Erythroblast (primary cell): ENCODE results near the gene SLC39A9.

Experiments used
- DNase-seq, 2 experiments: peaks; one replicate each; lab custom pipeline; 2025; lab: John Stamatoyannopoulos, UW
- GATA1 ChIP-seq: IDR thresholded peaks from 2 replicates; pipeline ENCODE4 v1.6.1; 2011; ENCODE audit warnings: low read depth, mild to moderate bottlenecking, control low read depth, low read length, moderate library complexity
- POLR2A ChIP-seq: IDR thresholded peaks from 2 replicates; pipeline ENCODE4 v1.6.1; 2011; ENCODE audit warnings: mild to moderate bottlenecking, low read length

SLC39A9 gene, protein sequence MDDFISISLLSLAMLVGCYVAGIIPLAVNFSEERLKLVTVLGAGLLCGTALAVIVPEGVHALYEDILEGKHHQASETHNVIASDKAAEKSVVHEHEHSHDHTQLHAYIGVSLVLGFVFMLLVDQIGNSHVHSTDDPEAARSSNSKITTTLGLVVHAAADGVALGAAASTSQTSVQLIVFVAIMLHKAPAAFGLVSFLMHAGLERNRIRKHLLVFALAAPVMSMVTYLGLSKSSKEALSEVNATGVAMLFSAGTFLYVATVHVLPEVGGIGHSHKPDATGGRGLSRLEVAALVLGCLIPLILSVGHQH

DNA sequence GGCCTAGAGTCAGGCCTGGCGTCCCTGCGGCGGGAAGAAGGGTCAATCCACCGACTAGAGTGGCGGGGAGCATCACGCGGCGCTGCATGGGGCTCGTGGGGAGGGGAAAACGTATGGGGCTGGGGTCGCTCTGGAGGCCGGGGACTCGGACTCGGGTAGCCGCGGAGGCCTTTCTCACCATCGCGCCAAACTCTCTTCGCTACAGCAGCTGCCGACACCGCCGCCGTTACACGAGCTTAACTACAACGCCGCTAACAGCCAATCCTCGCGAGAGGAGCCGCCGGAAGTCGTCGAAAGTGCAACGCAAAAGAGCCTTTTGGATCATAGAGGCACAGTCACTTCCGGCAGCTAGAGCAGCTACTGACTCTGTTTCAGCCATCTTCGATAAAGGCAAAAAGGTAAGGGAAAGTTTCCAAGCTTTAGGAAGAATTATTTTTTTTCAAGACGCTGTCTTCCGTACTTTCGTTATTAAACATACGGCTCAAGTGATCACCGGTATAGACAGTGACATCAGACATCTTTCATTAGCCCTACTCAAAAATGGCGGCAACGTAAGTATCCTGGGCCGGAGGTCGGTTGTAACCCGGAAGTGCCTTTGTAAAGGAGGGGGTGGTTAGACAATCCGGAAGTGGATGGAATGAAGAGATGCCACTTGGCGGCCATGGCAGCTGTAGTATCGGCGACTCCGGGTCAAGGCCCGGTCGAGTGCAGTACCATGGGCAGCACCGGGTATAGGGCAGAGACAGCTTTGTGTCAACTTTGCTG, at the start of gene SLC39A9, which contains the start of gene ERH:
Gene SLC39A9, plus strand, starts transcription at position 640 of the 765 bp plus-strand sequence. CDS start 678 bp downstream, outside the sequence.
Gene ERH, minus strand, starts transcription at position 247 of the 765 bp plus-strand sequence. Its CDS starts 66 bp downstream, at position 181.
- TF ChIP-seq GATA1 = no peak
- peak; percentile 91 for TF ChIP-seq POLR2A
- peak; percentile 97 to 98 for DNase-seq

DNA sequence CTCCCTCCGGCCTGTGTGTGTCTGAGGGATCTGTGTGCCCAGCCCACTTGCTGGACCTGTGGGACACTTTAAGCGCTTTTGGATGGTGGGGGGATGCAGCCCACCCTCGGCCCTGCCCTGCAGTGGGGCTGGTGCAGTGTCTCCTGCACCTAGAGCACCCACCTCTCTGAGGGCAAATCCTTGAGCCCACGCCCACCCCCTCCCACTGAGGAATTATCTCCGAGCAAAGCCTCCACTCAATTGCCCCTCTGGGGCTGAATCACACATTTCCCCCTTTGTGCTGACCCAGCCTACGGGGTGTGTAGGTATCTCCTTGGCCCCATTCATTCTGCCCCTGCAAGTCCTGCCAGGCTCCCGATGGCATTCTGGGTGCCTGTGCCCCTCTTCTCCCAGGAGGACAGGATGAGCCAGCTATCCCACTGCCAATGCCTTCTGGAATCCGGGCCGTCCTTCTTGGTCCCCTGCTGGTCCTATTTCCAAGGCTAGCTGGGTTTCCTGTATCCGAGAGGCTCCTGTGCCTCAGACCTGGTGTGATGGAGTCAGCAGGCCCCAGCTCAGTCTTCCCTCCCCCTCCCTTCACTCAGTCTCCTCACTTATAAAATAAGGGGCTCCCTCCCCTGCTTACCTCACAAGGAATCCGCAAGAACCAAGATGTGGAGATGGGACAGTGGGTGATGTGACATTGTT, 49.3 kb upstream of the SLC39A9 start:
- TF ChIP-seq POLR2A (no peak), GATA1 (no peak)
- DNase-seq = no peak

DNA sequence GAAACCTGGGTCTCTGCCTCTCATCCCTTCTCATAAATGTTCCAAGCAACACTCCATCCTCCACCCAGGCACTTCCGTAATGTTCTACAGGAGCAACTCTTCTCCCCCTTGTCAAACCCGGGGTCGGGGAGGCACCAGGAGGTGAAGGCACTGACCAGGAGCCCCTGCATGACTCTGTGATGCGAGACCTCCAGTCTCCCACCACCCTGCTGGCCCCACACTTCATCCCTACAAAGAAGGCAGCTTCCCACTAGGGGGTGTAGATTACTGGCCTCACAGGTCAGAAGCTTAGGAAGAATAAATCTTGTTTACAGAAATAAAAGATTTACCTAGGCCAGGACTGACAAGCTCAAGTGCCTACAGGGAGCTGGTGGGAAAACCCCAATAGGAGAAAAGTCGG, 47.6 kb upstream of the SLC39A9 start:
- DNase-seq = no peak
- TF ChIP-seq GATA1 (no peak), POLR2A (no peak)

DNA sequence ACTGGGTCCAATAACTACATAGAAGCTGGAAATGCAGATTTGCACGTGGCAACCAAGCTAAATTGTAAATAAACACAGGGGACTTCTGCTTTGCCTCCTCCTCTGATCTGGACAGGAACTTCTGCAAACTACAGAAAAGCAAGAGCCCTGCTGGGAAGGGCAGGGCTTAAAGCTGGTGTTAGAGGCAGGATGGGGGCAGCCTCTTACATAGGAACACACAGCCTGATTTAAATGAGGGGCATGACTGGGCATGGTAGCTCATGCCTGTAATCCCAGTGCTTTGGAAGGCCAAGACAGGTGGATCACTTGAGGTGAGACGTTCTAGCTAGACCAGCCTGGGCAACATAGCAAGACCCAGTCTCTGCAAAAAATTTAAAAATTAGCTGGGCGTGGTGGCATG, 47.1 kb upstream of the SLC39A9 start:
- DNase-seq = no peak
- no peak for TF ChIP-seq POLR2A
- no peak for TF ChIP-seq GATA1

DNA sequence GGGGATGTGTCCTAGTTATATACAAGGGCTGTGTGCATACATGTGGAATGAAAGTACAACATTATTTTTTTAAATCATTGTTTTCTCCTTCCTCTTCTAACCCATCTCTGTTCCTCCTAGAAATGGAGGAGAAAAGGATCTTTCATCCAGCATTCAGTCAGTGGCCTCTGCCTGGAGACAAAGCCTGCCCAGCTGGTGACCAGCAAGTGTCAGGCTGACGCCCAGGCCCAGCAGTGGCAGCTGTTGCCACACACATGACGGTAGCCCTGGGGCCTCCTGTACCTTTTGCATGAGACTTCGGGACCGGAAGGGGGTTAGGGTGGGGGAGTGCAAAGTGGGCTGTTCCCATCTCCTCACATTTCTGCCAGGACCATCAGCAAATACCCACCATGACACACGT, 46.6 kb upstream of the SLC39A9 start:
- no peak for DNase-seq
- TF ChIP-seq GATA1 = no peak
- no peak for TF ChIP-seq POLR2A

DNA sequence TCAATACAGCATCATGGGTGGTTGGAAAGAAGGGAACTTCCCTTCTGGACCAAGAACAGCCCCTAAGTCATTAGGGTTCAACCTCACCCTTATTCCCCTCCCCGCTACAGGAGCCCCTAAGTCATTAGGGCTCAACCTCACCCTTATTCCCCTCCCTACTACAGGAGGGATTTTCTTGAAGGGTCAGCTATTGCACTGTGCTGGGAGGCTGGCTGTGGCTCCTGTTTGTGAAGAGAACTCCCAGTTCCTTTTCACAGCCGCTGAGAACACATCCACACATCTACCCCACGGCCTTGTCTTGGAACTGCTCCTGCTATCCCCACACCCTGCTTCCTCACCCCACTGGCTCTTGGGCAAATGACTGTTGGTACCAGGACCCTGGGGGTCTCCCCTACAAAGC, 45.3 kb upstream of the SLC39A9 start:
- TF ChIP-seq POLR2A = no peak
- TF ChIP-seq GATA1 = no peak
- DNase-seq = no peak

DNA sequence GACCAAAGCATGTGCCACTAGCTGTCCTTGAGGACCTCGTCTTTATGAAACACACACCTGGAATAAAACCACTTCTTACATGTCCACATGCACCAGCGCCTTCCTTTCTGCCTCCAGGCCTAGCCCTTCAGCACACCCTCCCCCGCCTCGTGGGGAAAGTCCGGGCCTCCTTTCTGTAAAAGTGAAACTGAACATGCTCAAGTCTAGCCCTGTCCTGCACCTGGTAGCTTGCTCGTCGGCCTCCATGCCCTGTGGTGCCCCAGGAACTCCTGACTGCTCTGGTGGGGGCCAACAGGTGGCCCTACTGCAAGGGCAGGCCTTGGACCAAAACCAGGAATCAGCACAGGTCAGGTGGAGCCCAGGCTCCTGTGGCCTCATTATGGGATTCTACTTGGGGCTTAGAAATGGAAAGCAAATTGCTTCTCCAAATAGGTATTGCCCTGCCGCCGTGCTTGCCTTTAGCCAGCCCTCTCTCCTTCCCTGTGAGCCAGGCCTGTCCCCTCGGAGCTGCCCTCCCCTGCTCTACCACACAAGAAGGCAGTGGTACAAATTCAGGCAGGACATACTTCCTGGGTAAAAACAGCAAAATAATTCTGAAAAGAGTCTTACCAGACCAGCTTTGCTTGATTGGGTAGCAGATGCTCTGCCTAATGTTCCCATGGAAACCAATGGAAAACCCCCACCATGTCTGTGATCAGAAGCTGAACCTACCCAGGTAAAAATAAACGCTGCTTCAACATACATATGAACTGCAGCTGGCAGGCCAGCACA, 43.9 kb upstream of the SLC39A9 start:
- no peak for DNase-seq
- TF ChIP-seq GATA1 (no peak), POLR2A (no peak)

DNA sequence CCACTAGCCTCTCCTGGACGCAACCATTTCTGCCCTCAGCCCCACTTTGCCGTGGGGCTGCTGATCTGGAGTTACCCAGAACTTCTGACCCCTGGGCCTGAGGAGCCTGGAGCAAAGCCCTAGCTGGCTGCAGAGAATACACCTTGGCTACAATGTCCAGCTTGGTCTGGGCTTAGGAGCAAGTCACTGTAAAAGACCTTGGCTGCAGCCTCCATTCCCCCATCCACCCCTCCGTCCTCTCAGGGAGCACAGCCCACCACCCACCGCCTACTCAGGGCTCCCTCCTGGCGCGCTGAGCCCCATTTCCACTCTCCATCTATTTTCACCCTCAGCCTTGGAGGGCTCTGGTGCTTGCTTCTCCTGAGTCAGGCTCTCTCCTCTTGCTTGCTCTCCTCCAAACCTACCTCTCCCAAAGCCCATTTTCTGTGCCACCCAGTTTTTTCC, 43.3 kb upstream of the SLC39A9 start:
- DNase-seq = no peak
- TF ChIP-seq GATA1 = no peak
- no peak for TF ChIP-seq POLR2A

DNA sequence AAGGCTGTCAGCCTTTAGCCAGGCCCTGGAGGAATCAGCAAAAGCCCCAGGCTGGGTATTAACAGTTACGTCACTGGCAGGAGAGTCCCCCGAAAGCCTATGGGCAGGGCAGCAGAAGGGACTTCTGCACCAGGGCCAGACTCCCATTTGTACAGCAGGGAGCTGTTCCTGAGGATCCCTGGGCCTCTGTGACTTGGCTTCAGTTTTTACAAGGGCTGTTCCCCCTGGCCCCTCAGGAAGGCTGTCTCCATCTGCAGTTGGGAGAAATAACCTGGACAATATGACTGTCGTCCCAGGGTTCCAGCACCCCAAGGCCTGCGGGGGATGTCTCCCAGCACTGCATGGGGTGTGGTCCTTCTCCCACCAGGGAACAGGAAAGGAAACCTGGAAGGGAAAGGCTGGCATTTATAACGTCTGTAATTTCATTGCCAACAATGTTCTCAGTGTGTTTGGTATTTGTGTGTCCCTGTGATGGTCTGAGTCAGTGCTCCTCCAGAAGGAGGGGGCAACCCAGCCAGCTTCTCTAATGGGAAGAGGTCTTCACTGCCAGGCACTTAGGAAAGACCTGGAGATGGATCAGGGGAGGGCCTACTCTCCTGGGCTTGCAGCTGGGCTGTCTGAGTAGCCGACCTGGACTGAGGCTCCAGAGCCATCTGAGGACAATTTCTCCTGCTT, 42.7 kb upstream of the SLC39A9 start:
- TF ChIP-seq GATA1 (no peak), POLR2A (no peak)
- DNase-seq = no peak

DNA sequence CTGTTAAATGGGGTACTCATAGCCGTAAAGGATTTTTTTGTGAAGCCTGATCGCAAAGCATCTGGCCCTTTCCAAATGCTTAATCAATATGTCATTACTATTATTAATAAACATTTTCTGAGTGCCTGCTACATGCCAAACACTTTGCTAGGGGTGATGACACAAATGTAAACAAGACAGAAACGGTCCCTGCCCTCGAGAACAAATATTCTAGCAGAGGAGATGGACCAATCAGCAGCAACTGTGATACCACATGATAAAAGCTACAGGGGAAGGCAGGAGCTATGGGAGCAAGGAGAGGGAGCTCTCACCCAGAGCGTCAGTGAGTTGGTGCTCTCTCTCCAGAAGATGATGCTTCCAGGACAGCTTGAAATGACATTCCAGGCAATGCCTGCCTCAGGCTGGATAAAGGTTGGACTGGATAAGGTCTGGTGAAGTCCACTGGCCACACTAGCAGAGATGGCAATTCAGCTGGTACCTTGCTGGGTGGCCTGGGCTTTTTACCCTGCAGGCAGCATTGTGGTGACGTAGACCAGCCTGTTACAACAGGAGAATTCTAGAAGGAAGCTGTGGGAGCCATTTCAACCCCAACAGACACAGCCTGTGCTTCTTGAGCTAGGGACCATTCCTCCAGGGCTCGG, 41.5 kb upstream of the SLC39A9 start:
- DNase-seq = no peak
- TF ChIP-seq POLR2A (no peak), GATA1 (no peak)

DNA sequence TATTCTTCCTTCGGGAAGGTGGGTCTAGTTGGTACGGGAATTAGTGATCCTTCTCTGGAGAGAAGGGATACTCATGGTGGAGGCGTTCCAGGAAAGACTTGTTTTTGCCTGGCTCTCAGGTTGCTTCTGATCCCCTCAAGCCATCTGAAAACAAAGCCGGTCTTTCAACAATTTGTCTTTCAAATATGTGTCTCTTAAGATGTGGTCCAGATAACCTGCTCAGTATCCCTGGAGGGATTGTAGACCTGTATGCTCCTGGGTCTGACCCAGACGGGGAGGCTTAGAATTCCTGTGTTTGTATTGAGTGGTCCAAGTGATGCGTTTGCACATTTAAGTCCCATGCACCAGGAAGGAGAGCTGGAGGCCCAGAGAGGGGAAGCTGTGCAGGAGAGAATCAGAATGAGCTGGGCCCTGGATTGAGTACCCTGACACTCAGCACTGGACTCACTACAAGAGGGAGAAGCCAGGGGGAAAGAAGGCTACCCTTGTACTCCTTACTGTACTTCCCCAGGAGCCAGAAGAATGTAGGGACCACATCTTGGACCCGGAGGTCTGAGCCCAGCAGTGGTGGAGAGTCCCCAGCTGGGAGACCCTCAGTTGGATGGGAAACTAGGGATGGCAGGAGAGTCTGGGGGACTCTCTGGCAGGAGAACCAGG, 40.8 kb upstream of the SLC39A9 start:
- no peak for TF ChIP-seq GATA1
- no peak for TF ChIP-seq POLR2A
- DNase-seq = no peak

DNA sequence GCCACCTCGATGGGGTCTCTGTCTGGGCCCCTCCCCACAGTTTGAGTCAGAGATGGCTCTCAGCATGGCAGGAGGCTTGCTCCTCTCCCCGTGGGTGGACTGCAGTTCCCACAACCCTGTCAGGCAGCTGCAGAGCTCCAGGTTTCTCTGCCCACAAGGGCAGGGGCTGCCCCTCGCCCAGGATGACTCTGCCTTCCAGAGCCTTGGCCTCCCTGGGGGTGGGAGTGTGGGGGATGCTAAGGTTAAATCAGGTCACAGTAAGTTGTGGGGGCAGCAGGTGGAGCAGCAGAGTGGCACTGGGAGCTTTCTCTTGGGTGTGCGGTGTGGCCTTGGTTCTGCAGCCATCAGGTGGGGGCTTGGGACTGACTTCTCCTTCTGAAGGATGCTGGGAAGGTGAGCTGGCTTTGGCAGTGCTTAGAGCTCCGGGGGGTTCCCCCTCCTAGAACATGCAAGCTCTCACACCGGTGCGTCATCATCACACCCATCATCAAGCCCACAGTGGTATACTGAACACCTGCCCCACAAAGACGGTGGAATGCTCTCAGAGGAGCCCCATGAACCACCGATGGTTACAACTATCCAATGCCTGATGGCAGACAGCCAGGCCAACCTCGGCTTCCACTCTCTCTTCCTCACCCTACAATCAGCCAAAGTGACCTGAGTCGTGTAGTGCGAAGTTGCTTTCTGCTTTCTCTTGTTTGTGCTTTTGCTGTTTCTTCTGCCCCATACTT, 40.1 kb upstream of the SLC39A9 start:
- TF ChIP-seq GATA1 (no peak), POLR2A (no peak)
- no peak for DNase-seq
